HEK293 (cell line): Measurements from ENCODE around the gene RNF215.

ENCODE experiments used
- GLI4 ChIP-seq: fragments of 450-650 bp; formaldehyde crosslinking; IDR thresholded peaks from 2 replicates; pipeline ENCODE4 v1.5.1; 2016; ENCODE audit warnings: missing biosample characterization, missing genetic modification characterization
- GLIS2 ChIP-seq: fragments of 450-650 bp; formaldehyde crosslinking; IDR thresholded peaks from 2 replicates; pipeline ENCODE4 v1.5.1; 2016; ENCODE audit warnings: missing biosample characterization, missing genetic modification characterization
- KLF16 ChIP-seq: fragments of 450-650 bp; formaldehyde crosslinking; IDR thresholded peaks from 2 replicates; pipeline ENCODE4 v1.5.1; 2017; ENCODE audit warnings: missing biosample characterization, missing genetic modification characterization
- PRDM10 ChIP-seq: fragments of 450-650 bp; formaldehyde crosslinking; IDR thresholded peaks from 2 replicates; pipeline ENCODE4 v1.5.1; 2016; ENCODE audit warnings: missing biosample characterization, missing genetic modification characterization
- SETDB1 ChIP-seq: IDR thresholded peaks from one replicate; pipeline ENCODE4 v1.6.1; 2017; ENCODE audit warnings: mild to moderate bottlenecking, low read length, moderate library complexity, mixed read lengths; ENCODE audit not compliant: insufficient read length
- YY1 ChIP-seq: fragments of 450-650 bp; formaldehyde crosslinking; IDR thresholded peaks from 2 replicates; pipeline ENCODE4 v1.5.1; 2018; ENCODE audit warnings: missing biosample characterization, missing genetic modification characterization
- ZBTB1 ChIP-seq: fragments of 450-650 bp; formaldehyde crosslinking; IDR thresholded peaks from 2 replicates; pipeline ENCODE4 v1.5.1; 2016; ENCODE audit warnings: missing biosample characterization, missing genetic modification characterization
- ZBTB10 ChIP-seq: fragments of 450-650 bp; formaldehyde crosslinking; IDR thresholded peaks from 2 replicates; pipeline ENCODE4 v1.5.1; 2016; ENCODE audit warnings: missing biosample characterization, missing genetic modification characterization
- ZFP3 ChIP-seq: fragments of 450-650 bp; formaldehyde crosslinking; IDR thresholded peaks from 2 replicates; pipeline ENCODE4 v1.5.1; 2016; ENCODE audit warnings: low read depth, missing biosample characterization, missing genetic modification characterization
- ZNF19 ChIP-seq: fragments of 450-650 bp; formaldehyde crosslinking; IDR thresholded peaks from 2 replicates; pipeline ENCODE4; 2016; ENCODE audit warnings: missing biosample characterization, missing genetic modification characterization, low read depth
- ZNF292 ChIP-seq: fragments of 450-650 bp; formaldehyde crosslinking; IDR thresholded peaks from 2 replicates; pipeline ENCODE4 v1.5.1; 2016; ENCODE audit warnings: low read depth, missing biosample characterization, missing genetic modification characterization, borderline replicate concordance
- ZNF37A ChIP-seq: fragments of 450-650 bp; IDR thresholded peaks from 2 replicates; pipeline ENCODE4 v1.5.1; 2018; ENCODE audit warnings: missing biosample characterization, missing genetic modification characterization
- ZNF426 ChIP-seq: fragments of 450-650 bp; formaldehyde crosslinking; IDR thresholded peaks from 2 replicates; pipeline ENCODE4 v1.5.1; 2017; ENCODE audit warnings: missing biosample characterization, missing genetic modification characterization, mild to moderate bottlenecking, inconsistent platforms, moderate library complexity
- ZNF529 ChIP-seq: fragments of 450-650 bp; formaldehyde crosslinking; IDR thresholded peaks from 2 replicates; pipeline ENCODE4 v1.5.1; 2017; ENCODE audit warnings: missing genetic modification characterization, missing biosample characterization; ENCODE audit not compliant: insufficient replicate concordance
- ZNF530 ChIP-seq: fragments of 450-650 bp; formaldehyde crosslinking; IDR thresholded peaks from 2 replicates; pipeline ENCODE4 v1.5.1; 2016; ENCODE audit warnings: low read depth, missing biosample characterization, missing genetic modification characterization
- ZNF548 ChIP-seq: fragments of 450-650 bp; formaldehyde crosslinking; IDR thresholded peaks from 2 replicates; pipeline ENCODE4 v1.5.1; 2016; ENCODE audit warnings: missing biosample characterization, missing genetic modification characterization
- ZNF555 ChIP-seq: fragments of 450-650 bp; formaldehyde crosslinking; conservative IDR thresholded peaks from 2 replicates; pipeline ENCODE4 v1.5.1; 2017; ENCODE audit warnings: missing biosample characterization, mild to moderate bottlenecking, missing genetic modification characterization, inconsistent platforms
- ZNF561 ChIP-seq: fragments of 450-650 bp; IDR thresholded peaks from 2 replicates; pipeline ENCODE4 v1.5.1; 2018; ENCODE audit warnings: missing biosample characterization, missing genetic modification characterization, borderline replicate concordance
- ZNF629 ChIP-seq: fragments of 450-650 bp; formaldehyde crosslinking; IDR thresholded peaks from 2 replicates; pipeline ENCODE4 v1.5.1; 2017; ENCODE audit warnings: missing biosample characterization, missing genetic modification characterization
- ZNF658 ChIP-seq: fragments of 450-650 bp; formaldehyde crosslinking; IDR thresholded peaks from 2 replicates; pipeline ENCODE4; 2016; ENCODE audit warnings: missing biosample characterization, missing genetic modification characterization
- ZNF664 ChIP-seq: fragments of 450-650 bp; formaldehyde crosslinking; IDR thresholded peaks from 2 replicates; pipeline ENCODE4 v1.5.1; 2016; ENCODE audit warnings: missing biosample characterization, missing genetic modification characterization
- ZXDB ChIP-seq: fragments of 450-650 bp; formaldehyde crosslinking; IDR thresholded peaks from 2 replicates; pipeline ENCODE4 v1.5.1; 2016; ENCODE audit warnings: missing biosample characterization, missing genetic modification characterization
- TF ChIP-seq, protein P1 (sequence below): fragments of 450-650 bp; formaldehyde crosslinking; IDR thresholded peaks from 2 replicates; pipeline ENCODE4 v1.5.1; 2017; ENCODE audit warnings: missing biosample characterization, missing genetic modification characterization
- TF ChIP-seq, protein P2 (sequence below): fragments of 450-650 bp; formaldehyde crosslinking; IDR thresholded peaks from 2 replicates; pipeline ENCODE4 v1.5.1; 2017; ENCODE audit warnings: missing biosample characterization, missing genetic modification characterization

Gene RNF215

DNA sequence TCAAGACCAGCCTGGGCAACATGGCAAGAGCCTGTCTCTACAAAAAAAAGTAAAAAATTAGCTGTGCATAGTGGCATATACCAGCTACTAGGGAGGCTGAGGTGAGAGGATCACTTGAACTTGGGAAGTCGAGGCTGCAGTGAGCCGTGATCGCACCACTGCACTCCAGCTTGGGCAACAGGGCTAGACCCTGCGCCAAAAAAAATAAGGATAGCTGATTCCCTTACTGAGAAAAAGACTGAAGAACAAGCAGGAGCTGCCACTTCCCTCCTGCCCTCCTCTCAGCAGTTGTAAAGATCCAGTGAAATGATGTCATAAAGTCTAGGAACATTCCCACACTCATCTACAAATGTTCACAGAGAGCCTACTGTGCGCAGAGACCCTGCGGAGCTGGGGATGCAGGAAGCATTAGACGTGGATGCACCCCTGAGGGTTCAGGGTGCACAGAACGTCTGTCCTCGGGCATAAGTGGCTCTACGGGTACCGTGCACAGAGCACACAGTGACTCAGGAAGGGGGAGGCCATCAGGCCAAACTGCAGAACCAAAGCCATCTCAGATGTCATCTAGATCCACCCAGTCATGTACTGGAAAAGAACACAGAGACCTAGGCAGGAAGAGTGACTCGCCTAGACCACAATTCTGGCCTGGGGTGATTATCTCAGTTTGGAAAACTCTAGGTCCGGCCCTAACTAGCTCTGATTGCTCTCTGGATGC is 21.3 kb upstream of the RNF215 start (continued):
- TF ChIP-seq GLIS2 (tag by site-specific recombination) (no peak), ZNF629 (peak; percentile 65), ZNF658 (no peak), ZXDB (tag by site-specific recombination) (no peak), SETDB1 (no peak), ZNF37A (tag by site-specific recombination) (no peak), ZNF664 (no peak), PRDM10 (peak; percentile 72), ZNF292 (no peak), ZNF426 (tag by site-specific recombination) (no peak), ZBTB1 (no peak), ZFP3 (tag by site-specific recombination) (no peak), ZBTB10 (tag by site-specific recombination) (no peak), KLF16 (no peak), ZNF529 (tag by site-specific recombination) (no peak), ZNF548 (no peak), GLI4 (no peak), YY1 (tag by site-specific recombination) (no peak), ZNF19 (no peak), ZNF561 (tag by site-specific recombination) (no peak), ZNF555 (no peak), ZNF530 (no peak)
- TF ChIP-seq, protein P1, sequence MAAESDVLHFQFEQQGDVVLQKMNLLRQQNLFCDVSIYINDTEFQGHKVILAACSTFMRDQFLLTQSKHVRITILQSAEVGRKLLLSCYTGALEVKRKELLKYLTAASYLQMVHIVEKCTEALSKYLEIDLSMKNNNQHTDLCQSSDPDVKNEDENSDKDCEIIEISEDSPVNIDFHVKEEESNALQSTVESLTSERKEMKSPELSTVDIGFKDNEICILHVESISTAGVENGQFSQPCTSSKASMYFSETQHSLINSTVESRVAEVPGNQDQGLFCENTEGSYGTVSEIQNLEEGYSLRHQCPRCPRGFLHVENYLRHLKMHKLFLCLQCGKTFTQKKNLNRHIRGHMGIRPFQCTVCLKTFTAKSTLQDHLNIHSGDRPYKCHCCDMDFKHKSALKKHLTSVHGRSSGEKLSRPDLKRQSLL (tag by site-specific recombination), result no peak
- TF ChIP-seq, protein P2, sequence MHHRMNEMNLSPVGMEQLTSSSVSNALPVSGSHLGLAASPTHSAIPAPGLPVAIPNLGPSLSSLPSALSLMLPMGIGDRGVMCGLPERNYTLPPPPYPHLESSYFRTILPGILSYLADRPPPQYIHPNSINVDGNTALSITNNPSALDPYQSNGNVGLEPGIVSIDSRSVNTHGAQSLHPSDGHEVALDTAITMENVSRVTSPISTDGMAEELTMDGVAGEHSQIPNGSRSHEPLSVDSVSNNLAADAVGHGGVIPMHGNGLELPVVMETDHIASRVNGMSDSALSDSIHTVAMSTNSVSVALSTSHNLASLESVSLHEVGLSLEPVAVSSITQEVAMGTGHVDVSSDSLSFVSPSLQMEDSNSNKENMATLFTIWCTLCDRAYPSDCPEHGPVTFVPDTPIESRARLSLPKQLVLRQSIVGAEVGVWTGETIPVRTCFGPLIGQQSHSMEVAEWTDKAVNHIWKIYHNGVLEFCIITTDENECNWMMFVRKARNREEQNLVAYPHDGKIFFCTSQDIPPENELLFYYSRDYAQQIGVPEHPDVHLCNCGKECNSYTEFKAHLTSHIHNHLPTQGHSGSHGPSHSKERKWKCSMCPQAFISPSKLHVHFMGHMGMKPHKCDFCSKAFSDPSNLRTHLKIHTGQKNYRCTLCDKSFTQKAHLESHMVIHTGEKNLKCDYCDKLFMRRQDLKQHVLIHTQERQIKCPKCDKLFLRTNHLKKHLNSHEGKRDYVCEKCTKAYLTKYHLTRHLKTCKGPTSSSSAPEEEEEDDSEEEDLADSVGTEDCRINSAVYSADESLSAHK (tag by site-specific recombination), result no peak
